B cell (primary cell): ENCODE data around the gene PDZD2. TPM values are rescaled to one million over a fixed set of nuclear protein-coding genes. Genes with fewer than 3 reads are reported as not detected.

Experiments
- ATAC-seq: fragments of 200-7000 bp; cut with Tn5 transposase; one replicate; pipeline ENCODE4 v1.10.0; 2021; ENCODE audit warnings: low read depth, mild to moderate bottlenecking, moderate number of reproducible peaks, moderate library complexity
- CTCF ChIA-PET: fragments of 350-600 bp; sonication (Branson Sonifier 250); formaldehyde crosslinking; loops from one replicate; lab custom pipeline; 2021; ENCODE audit warnings: antibody characterized with exemption, inconsistent platforms; lab: Charles Lee
- POLR2A ChIA-PET: fragments of 350-600 bp; sonication (Branson Sonifier 250); formaldehyde crosslinking; loops from one replicate; lab custom pipeline; 2021; ENCODE audit warnings: antibody characterized with exemption; lab: Charles Lee
- DNase-seq: peaks from one replicate; pipeline ENCODE4 v3.0.0; 2013
- H2AFZ ChIP-seq: 2 replicates; pipeline ENCODE4 v1.6.1; 2012; ENCODE audit warnings: mild to moderate bottlenecking, low read depth, low read length; ENCODE audit not compliant: insufficient read depth, poor library complexity, severe bottlenecking
- H3K27ac ChIP-seq, 2 donors: 1 replicate in 1 of 2; 2 replicates in 1 of 2; pipeline ENCODE4 v1.5.1; 2012 to 2013; ENCODE audit warnings: low read length in 2 of 2, mild to moderate bottlenecking in 2 of 2, moderate library complexity in 1 of 2
- H3K27me3 ChIP-seq, 4 experiments: fragments of 200-600 bp in 1 of 4; sonication (generic) in 1 of 4; replicated peaks in 1 of 4; 1 replicate in 2 of 4; 2 replicates in 2 of 4; pipeline versions ENCODE4 v1.6.1 to v1.7.0; 2013 to 2016; ENCODE audit warnings: low read length in 3 of 4, mild to moderate bottlenecking in 2 of 4, mixed read lengths in 1 of 4, moderate library complexity in 1 of 4; ENCODE audit not compliant: insufficient read depth in 4 of 4, control insufficient read depth in 3 of 4; ENCODE audit errors: control extremely low read depth in 1 of 4
- H3K36me3 ChIP-seq, 2 experiments: replicated peaks in 1 of 2; 1 replicate in 1 of 2; 2 replicates in 1 of 2; pipeline versions ENCODE4 v1.6.1 to v1.7.1; 2013; ENCODE audit warnings: low read length in 1 of 2; ENCODE audit not compliant: insufficient read depth in 2 of 2, control insufficient read depth in 1 of 2; ENCODE audit errors: control extremely low read depth in 1 of 2, extremely low read depth in 1 of 2
- H3K4me1 ChIP-seq, 2 donors: fragments of 200-600 bp in 1 of 2; sonication (generic) in 1 of 2; 1 replicate in 1 of 2; 2 replicates in 1 of 2; pipeline versions ENCODE4 v1.5.1 to v1.6.1; 2013 to 2017; ENCODE audit warnings: low read length in 2 of 2; ENCODE audit not compliant: control insufficient read depth in 2 of 2, insufficient read depth in 2 of 2
- H3K4me2 ChIP-seq: replicated peaks from 2 replicates; pipeline ENCODE3; 2012; ENCODE audit warnings: mild to moderate bottlenecking, low read depth, low read length; ENCODE audit not compliant: poor library complexity, severe bottlenecking
- H3K4me3 ChIP-seq, 5 experiments: fragments of 200-600 bp in 1 of 5; sonication (generic) in 1 of 5; 1 replicate in 3 of 5; 2 replicates in 2 of 5; pipeline versions ENCODE4 v1.5.1 to v1.7.0; 2011 to 2016; ENCODE audit warnings: low read length in 4 of 5, mild to moderate bottlenecking in 4 of 5, low read depth in 2 of 5, control low read depth in 1 of 5, moderate library complexity in 1 of 5; ENCODE audit not compliant: insufficient read depth in 1 of 5; ENCODE audit errors: control extremely low read depth in 1 of 5, extremely low read depth in 1 of 5
- H3K79me2 ChIP-seq: fragments of 200-600 bp; sonication (generic); one replicate; pipeline ENCODE4 v1.6.0; 2016; ENCODE audit warnings: low read length; ENCODE audit not compliant: control insufficient read depth, insufficient read depth
- H3K9ac ChIP-seq: fragments of 200-600 bp; sonication (generic); 2 replicates; pipeline ENCODE4 v1.6.1; 2017; ENCODE audit warnings: mild to moderate bottlenecking, low read length, moderate library complexity
- H3K9me3 ChIP-seq, 3 donors: one replicate each; pipeline versions ENCODE4 v1.6.1 to v1.7.1; 2013; ENCODE audit warnings: low read length in 2 of 3; ENCODE audit not compliant: control insufficient read depth in 2 of 3, insufficient read depth in 1 of 3; ENCODE audit errors: control extremely low read depth in 1 of 3
- H4K20me1 ChIP-seq: 2 replicates; pipeline ENCODE4 v1.6.0; 2012; ENCODE audit warnings: mild to moderate bottlenecking, low read length; ENCODE audit not compliant: insufficient read depth, control insufficient read depth, poor library complexity, severe bottlenecking
- H3K27ac Mint-ChIP-seq: one replicate; pipeline ENCODE4 v1.8.0; 2021; ENCODE audit warnings: mixed read lengths
- H3K27me3 Mint-ChIP-seq: one replicate; pipeline ENCODE4 v1.8.0; 2021; ENCODE audit warnings: mixed read lengths
- H3K4me1 Mint-ChIP-seq: one replicate; pipeline ENCODE4 v1.8.0; 2021; ENCODE audit warnings: mixed read lengths
- H3K4me3 Mint-ChIP-seq: one replicate; pipeline ENCODE4 v1.8.0; 2021; ENCODE audit warnings: mixed read lengths
- H3K9me3 Mint-ChIP-seq: one replicate; pipeline ENCODE4 v1.8.0; 2022; ENCODE audit warnings: mixed read lengths; ENCODE audit not compliant: insufficient read depth
- CTCF ChIP-seq: fragments of 200-600 bp; IDR thresholded peaks from one replicate; pipeline ENCODE4 v1.8.0; 2022; ENCODE audit warnings: antibody characterized with exemption, mild to moderate bottlenecking
- EZH2 ChIP-seq: IDR thresholded peaks from 2 replicates; pipeline ENCODE4 v1.6.1; 2012; ENCODE audit warnings: borderline replicate concordance, low read depth, mild to moderate bottlenecking, moderate library complexity, low read length; ENCODE audit not compliant: insufficient read depth, poor library complexity, severe bottlenecking
- WGBS: methylation state at CpG from one replicate; pipeline ENCODE4 v1.1.5; 2013; ENCODE audit warnings: missing lambda C conversion rate; ENCODE audit not compliant: insufficient coverage; 5-methylcytosine and 5-hydroxymethylcytosine counted together
- intact Hi-C: fragments of 100-400 bp; cut with micrococcal nuclease; formaldehyde crosslinking; loops from one replicate; pipeline ENCODE4 v1.10.0; 2022
- polyA plus RNA-seq: library from polyadenylated mRNA; depleted of rRNA; stranded (reverse); fragments of >200 nt; gene quantifications from 2 replicates; pipeline ENCODE4 v1.2.3, GENCODE V29; 2012
- total RNA-seq, 2 donors: library from RNA; stranded (reverse); fragments of 120-200 nt in 1 of 2; gene quantifications; 1 replicate in 1 of 2; 2 replicates in 1 of 2; pipeline versions ENCODE4 v1.2.3 to v1.2.4, GENCODE V29; 2013 to 2022

PDZD2 gene
- total and polyA plus RNA-seq, 2 donors (not counting 1 experiment from before 2014, with no cell fraction given), result not detected

GRCh38 chr5:31886206-31886605 lies 247.3 kb downstream of the PDZD2 start:
- Histone ChIP-seq H3K4me3 (no peak overlapping the region), H3K9me3 (no peaks in the 10 kb centered on the region), H3K79me2 (no peaks in the 10 kb centered on the region), H3K4me1 (no peaks in the 10 kb centered on the region), H2AFZ (no peak overlapping the region), H3K4me2 (no peak overlapping the region), H3K27me3 (no peaks in the 10 kb centered on the region), H4K20me1 (no peaks in the 10 kb centered on the region), H3K9ac (no peak overlapping the region), H3K27ac (no peak overlapping the region), H3K36me3 (no peaks in the 10 kb centered on the region)
- no peak for DNase-seq
- Mint-ChIP-seq H3K4me3 (no peak overlapping the region), H3K9me3 (no peaks in the 10 kb centered on the region), H3K4me1 (no peaks in the 10 kb centered on the region), H3K27ac (no peak overlapping the region), H3K27me3 (no peaks in the 10 kb centered on the region)
- CTCF ChIA-PET, result no interaction called here
- no peak for TF ChIP-seq EZH2
- TF ChIP-seq CTCF, result no peak
- POLR2A ChIA-PET, result no interaction called here
- ATAC-seq, result no peak
- intact Hi-C loops, result no loop called here
- WGBS, result 23% methylated on average over 2 of the region's 4 CpGs

GRCh38 chr5:31887556-31887955 lies 248.6 kb downstream of the PDZD2 start:
- ATAC-seq (no peak), DNase-seq (no peak)
- Histone ChIP-seq H3K27me3 (no peaks in the 10 kb centered on the region), H3K36me3 (no peaks in the 10 kb centered on the region), H3K4me2 (no peak overlapping the region), H3K9me3 (no peaks in the 10 kb centered on the region), H3K9ac (no peak overlapping the region), H3K79me2 (no peaks in the 10 kb centered on the region), H3K4me3 (no peak overlapping the region), H4K20me1 (no peaks in the 10 kb centered on the region), H2AFZ (no peak overlapping the region), H3K4me1 (no peaks in the 10 kb centered on the region), H3K27ac (no peak overlapping the region)
- ChIA-PET POLR2A (no interaction called here), CTCF (no interaction called here)
- intact Hi-C loops, result no loop called here
- Mint-ChIP-seq H3K4me1 (no peaks in the 10 kb centered on the region), H3K27ac (no peak overlapping the region), H3K9me3 (no peaks in the 10 kb centered on the region), H3K27me3 (no peaks in the 10 kb centered on the region), H3K4me3 (no peak overlapping the region)
- WGBS, result 97% methylated on average over 6 of the region's 7 CpGs
- TF ChIP-seq CTCF (no peak), EZH2 (no peak)
